Umbilical cord (tissue), 2 donors: Measurements from ENCODE around the gene TNFRSF18. TPM values are rescaled to one million over a fixed set of nuclear protein-coding genes. Genes with fewer than 3 reads are reported as not detected.
A peak's percentile ranks its signal among the peaks of the same experiment; 100 is the strongest.

ENCODE experiments used
- DNase-seq: peaks from one replicate; pipeline ENCODE4 v3.0.0-alpha.2; 2015; ENCODE audit warnings: low spot score
- total RNA-seq: library from RNA; depleted of rRNA; stranded (reverse); fragments of >200 nt; gene quantifications from one replicate; pipeline ENCODE4 v1.2.3, GENCODE V29; 2014; ENCODE audit warnings: low replicate concordance; ENCODE audit not compliant: insufficient read depth

The TNFRSF18 gene
- total RNA-seq, 1 donor from 2014 or later = not detected

- no peak for DNase-seq
These were observed 39.6 kb downstream of the TNFRSF18 start for GRCh38 chr1:1166642-1167397.

GRCh38 chr1:1165900-1166421, 40.4 kb downstream of the TNFRSF18 start:
- DNase-seq = no peak

GRCh38 chr1:1165485-1165884, 40.9 kb downstream of the TNFRSF18 start:
- DNase-seq = no peak

DNA sequence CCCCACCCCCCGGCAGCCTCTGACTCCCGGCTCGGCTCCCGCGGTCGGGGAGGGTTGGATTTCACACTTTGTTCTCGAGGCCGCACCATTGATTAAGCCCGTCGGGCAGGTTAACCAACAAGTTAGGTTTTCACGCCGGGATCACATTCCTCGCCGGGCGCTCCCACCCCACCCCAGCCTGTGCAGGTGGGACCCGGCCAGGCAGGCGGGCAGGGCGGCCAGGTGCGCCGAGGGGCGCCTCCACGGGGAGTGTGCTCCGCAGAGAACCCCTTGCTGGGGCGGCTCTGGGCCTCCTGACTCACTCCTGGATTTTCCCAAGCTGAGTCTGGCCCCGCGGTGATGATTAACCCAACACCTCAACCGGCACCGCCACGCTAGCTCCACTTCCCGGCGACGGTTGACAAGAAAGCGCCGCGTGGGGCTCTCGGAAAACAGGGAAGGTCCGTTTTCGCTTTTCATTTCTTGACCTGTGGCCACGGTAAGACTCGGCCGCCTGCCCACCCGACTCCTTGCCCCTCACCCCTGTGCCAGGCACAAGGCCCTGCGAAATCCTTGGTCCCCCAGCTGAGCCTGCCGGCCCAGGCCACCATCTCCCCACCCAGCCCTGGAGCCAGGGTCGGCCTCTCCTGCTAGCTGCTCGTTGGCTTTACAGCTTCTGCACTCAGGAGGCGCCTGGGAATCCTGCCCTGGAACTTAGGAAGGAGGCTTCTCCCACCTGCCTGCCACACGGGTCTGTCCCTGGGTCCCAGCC, 41.5 kb downstream of the TNFRSF18 start:
- peak; percentile 25 for DNase-seq

GRCh38 chr1:1164361-1164700, 42.1 kb downstream of the TNFRSF18 start:
- no peak for DNase-seq

DNA sequence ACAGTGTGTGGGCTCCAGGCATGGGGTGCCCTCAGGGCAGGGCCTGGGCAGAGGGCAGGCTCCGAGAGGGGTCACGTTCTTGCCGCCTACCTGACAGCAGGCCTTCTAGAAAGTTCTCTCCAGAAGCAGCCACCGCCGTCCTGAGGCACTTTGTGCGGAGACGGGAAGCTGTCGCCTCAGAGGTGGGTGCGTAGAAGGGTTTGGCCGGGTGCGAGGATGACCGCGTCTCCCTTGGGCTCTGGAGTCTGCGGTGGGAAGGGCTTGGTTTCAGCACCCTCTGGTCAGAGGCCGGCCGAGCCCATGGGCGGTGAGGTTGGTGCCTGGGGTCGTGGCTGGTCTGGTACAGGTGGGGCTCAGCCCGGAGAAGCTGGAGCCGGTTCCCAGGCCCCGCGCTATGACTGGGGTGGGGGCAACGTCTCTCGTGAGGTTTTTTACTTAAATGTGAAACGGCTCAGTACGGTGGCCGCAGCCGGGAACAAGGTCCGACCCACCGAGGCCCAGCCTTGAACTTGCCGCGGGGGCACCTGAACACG, 42.8 kb downstream of the TNFRSF18 start:
- no peak for DNase-seq

DNA sequence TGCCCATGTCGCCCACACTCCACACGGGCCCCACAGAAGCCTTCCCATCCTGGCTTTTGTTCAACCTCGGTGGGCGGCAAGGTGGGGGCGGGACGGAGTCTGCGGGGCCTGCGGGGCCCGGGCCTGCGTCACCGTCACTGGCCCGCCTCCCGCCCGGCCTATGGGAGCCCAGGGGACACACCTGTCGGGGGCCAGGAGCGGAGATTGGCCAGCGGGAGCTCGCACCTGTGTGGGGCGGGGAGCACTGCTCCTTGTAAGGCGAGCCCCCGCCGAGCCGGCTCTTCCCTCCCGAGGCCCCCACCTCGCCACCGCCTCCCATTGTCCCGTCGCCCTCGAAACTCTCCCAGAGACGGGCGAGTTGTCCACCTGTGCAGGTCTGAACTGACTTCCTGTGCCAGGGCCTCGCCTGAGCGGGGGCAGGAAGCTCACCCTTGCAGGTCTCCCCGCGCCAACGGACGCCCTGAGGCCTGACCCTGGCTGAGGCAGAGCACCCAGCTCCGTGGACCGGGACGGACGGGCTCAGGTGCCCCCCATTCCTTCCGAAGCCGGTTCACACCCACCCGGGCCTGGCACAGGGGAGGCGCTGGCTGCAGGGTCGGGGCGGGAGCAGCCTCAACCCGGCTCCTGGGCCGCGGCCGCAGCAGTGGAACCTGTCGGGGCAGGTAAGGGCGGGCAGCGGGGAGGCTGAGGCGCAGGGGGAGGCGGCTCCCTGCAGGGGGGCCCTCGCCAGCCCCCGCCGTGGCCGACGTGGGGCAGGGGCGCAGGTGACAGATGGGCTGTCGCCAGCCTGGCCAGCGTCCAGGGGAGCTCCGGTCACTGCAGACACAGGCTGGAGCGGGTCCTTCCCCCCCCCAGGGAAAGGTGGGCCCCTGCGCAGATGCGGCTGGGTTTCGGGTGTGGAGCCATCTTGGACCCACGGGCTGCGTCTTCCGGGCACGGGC, 43.5 kb downstream of the TNFRSF18 start:
- peak; percentile 49 for DNase-seq

GRCh38 chr1:1161683-1162079, 44.7 kb downstream of the TNFRSF18 start:
- DNase-seq = no peak

DNA sequence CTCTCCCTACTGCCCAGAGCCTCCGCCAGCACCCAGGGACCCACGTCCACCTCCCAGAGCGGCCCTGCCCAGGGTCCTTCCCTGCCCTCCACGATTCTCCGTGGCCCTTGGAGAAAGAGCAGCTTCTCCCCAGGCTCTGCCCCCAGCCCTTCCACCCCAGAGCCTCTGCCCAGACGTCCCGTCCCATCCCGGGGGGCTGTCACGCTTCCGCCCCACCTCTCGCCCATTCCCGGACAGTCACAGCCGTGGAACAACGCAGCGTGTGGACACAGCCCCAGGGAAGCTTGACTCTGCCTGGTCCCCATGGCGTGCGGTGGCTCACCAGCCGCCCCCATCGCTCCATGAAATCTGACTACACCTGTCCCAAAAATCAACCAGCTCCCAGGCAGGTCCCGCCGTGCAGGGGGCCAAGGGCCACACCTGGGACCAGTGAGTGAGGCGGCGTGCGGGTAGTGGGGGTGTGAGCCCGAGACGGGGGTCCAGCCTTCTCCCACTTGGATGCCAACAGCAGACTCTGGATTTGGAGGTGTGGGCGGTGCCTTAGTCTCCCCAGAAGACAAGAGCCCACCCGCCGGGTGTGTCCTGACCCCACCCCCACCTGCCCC, 45.2 kb downstream of the TNFRSF18 start:
- no peak for DNase-seq

DNA sequence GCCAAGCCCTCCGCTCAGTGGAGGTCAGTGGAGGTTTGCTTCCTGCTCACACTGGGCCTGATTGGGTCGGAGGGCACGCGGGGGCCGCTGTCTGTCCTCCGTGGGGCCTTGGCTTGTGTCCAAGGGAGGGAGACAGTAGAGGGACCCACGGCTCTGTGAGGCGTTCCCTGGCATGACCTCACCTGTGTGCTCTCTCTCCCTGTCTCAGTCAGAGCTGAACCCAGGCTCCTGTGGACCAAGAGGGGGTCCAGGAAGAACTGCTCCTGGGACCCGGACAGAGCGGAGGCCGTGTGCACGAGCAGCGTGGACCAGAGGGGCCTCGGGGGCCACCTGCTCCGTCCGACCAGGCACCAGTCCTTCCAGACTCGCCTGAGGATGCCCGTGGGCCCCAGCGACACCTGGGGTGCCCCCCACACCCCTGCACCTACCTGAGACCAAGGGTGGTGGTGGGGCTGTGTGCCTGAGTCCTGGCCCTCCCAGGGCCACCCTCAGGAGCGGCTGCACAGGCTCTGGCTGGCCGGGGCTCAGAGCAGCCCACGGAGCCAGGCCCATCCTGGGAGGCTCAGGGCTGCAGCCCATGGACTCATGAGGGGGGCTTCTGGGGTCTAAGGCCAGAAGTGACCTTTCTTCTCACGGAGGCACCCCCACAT, 46.0 kb downstream of the TNFRSF18 start:
- no peak for DNase-seq

DNA sequence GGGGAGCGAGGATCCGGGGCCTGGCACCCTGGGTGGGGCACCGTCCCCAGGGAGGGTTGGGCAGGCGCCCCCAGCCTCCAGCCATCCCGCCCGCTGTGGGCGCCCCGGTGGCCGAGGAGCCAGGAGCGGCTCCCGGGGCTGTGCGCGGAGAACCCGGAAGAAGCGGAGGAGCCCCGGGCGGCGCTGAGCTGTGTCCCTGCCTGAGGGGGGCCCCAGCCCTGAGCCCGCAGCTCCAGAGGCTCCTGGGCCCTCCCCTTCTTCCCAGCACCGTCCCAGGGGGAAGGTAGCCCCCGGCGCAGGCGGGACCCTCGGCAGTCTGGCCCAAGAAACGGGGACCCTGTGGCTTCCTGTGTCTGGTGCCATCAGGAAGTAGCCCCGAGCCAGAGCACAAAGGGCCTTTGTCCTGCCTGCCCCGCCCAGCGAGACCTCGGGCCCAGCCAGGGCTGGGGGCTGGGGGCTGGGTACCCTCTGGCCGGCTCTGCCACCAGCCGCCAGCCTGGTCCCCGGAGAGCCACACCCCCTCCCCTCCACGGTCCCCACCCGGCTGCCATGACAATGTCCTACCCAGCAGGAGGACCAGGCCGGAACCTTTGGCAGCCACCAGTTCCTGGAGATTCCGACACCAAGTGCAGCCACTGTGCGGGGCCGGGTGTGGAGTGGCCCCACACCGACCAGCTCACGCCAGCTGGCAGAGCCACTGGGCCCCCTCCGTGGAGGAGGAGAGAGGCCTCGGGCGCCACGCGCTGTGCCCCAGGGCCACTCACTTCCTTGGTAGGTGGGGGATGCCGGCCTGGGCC, 48.3 kb downstream of the TNFRSF18 start:
- DNase-seq = peak; percentile 51

- DNase-seq = peak; percentile 95
These were observed 48.9 kb downstream of the TNFRSF18 start for GRCh38 chr1:1157426-1157913.

- no peak for DNase-seq
These were observed 49.4 kb downstream of the TNFRSF18 start for GRCh38 chr1:1157033-1157365.

- no peak for DNase-seq
These were observed 50.0 kb downstream of the TNFRSF18 start for GRCh38 chr1:1156140-1157032.

DNA sequence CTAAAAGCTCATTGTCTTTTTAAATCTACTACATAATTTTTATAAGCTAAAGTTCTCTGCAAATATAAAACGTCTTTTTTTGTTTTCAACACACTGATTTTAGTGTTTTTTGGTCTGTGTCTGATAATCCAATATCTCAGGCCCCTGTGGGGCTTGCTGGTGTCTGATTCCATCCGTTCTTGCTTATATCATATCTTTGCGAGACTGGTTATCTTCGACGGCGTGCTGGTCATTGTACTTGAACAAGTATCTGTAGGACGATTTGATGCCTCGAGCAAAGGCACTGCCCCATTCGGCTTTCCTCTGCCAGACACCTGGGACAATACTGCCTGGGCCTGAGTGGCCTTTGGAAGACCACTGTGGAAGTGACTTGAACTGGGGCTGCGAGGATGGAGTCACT, 51.1 kb downstream of the TNFRSF18 start:
- DNase-seq = no peak

DNA sequence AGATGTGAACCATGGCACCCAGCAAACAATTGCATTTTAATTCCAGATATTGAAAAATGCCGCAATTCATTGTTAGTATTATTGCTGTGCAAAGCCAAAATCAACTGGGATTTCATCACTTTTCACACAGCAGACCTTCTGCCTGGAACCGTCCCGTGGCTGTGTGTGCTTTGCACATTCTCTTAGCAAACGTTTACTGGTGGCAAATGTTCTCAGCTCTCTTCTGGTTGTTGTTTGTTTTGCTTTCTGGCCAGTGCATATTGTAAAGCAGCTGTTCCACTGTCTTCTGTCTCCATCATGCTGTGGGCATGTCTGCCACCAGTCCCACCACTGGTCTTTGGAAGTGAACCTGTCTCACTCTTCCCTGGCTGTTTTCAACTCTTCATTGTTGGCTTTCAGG, 52.5 kb downstream of the TNFRSF18 start:
- no peak for DNase-seq
